Kidney glomerular epithelial cell (primary cell): ENCODE data around the gene CCDC146.
"Not testable (repeated sequence)": the region's sequence is repeated elsewhere in the genome, so short reads cannot be mapped to it uniquely, and the experiment has no call there.

Source experiments
- DNase-seq: peaks from one replicate; lab custom pipeline; 2025; lab: John Stamatoyannopoulos, UW

The CCDC146 gene

GRCh38 chr7:77202481-77202976 lies 80.1 kb downstream of the CCDC146 start:
- DNase-seq, result no peak

- no peak for DNase-seq
Measured at GRCh38 chr7:77205706-77206105, 83.3 kb downstream of the CCDC146 start.

GRCh38 chr7:77208416-77208815 lies 86.0 kb downstream of the CCDC146 start:
- DNase-seq, result no peak

- no peak for DNase-seq
Measured at GRCh38 chr7:77209479-77210139, 87.2 kb downstream of the CCDC146 start.

GRCh38 chr7:77216181-77216845 lies 93.9 kb downstream of the CCDC146 start:
- no peak for DNase-seq

GRCh38 chr7:77217474-77218185 lies 95.2 kb downstream of the CCDC146 start:
- DNase-seq, result no peak

- DNase-seq, result not testable (repeated sequence)
Measured at GRCh38 chr7:77219701-77220331, 97.4 kb downstream of the CCDC146 start.

- no peak for DNase-seq
Measured at GRCh38 chr7:77222065-77222464, 99.7 kb downstream of the CCDC146 start.

GRCh38 chr7:77222819-77223218 lies 100.4 kb downstream of the CCDC146 start:
- no peak for DNase-seq

GRCh38 chr7:77223261-77223660 lies 100.8 kb downstream of the CCDC146 start:
- DNase-seq, result no peak

- DNase-seq, result no peak
Measured at GRCh38 chr7:77226357-77226839, 104.0 kb downstream of the CCDC146 start.

- not testable (repeated sequence) for DNase-seq
Measured at GRCh38 chr7:77228795-77229194, 106.4 kb downstream of the CCDC146 start.

GRCh38 chr7:77232467-77232866 lies 110.1 kb downstream of the CCDC146 start:
- DNase-seq, result no peak

- DNase-seq, result peak; percentile 45
Measured at GRCh38 chr7:77235276-77235675, 112.9 kb downstream of the CCDC146 start.

GRCh38 chr7:77238703-77239136 lies 116.3 kb downstream of the CCDC146 start:
- DNase-seq, result no peak

GRCh38 chr7:77239471-77239870 lies 117.1 kb downstream of the CCDC146 start:
- no peak for DNase-seq

GRCh38 chr7:77242068-77242467 lies 119.7 kb downstream of the CCDC146 start:
- no peak for DNase-seq

- DNase-seq, result no peak
Measured at GRCh38 chr7:77242554-77242953, 120.1 kb downstream of the CCDC146 start.

GRCh38 chr7:77244222-77244934 lies 122.0 kb downstream of the CCDC146 start:
- DNase-seq, result no peak

- no peak for DNase-seq
Measured at GRCh38 chr7:77245015-77245755, 122.8 kb downstream of the CCDC146 start.
